GM12801 (cell line): Measurements from ENCODE around the gene DOCK1.

Source experiments
- CTCF ChIP-seq: IDR thresholded peaks from one replicate; pipeline ENCODE4 v1.5.1; 2011; ENCODE audit warnings: control low read depth; ENCODE audit not compliant: insufficient read length; ENCODE audit errors: extremely low read depth

Gene DOCK1

GRCh38 chr10:127459918-127460317 is 554.7 kb downstream of the DOCK1 start:
- TF ChIP-seq CTCF = no peak

- no peak for TF ChIP-seq CTCF
Measured at GRCh38 chr10:127462643-127463295, 557.5 kb downstream of the DOCK1 start.

- no peak for TF ChIP-seq CTCF
Measured at GRCh38 chr10:127463548-127463947, 558.3 kb downstream of the DOCK1 start.

- TF ChIP-seq CTCF = no peak
Measured at GRCh38 chr10:127464561-127464960, 559.3 kb downstream of the DOCK1 start.

GRCh38 chr10:127467811-127468210 is 562.6 kb downstream of the DOCK1 start:
- TF ChIP-seq CTCF = no peak

GRCh38 chr10:127468632-127469031 is 563.4 kb downstream of the DOCK1 start:
- TF ChIP-seq CTCF = no peak

- no peak for TF ChIP-seq CTCF
Measured at GRCh38 chr10:127470911-127471310, 565.7 kb downstream of the DOCK1 start.
